Skeletal muscle satellite cell (primary cell): ENCODE data around the gene NRBP1. TPM values are rescaled to one million over a fixed set of nuclear protein-coding genes. Genes with fewer than 3 reads are reported as not detected.

Source experiments
- H3K27me3 ChIP-seq: 2 replicates; pipeline ENCODE4 v1.7.0; 2013; ENCODE audit warnings: low read length; ENCODE audit not compliant: control insufficient read depth, insufficient read depth
- H3K36me3 ChIP-seq: 2 replicates; pipeline ENCODE4 v1.7.0; 2013; ENCODE audit warnings: mild to moderate bottlenecking, control low read depth, low read length; ENCODE audit not compliant: insufficient read depth
- H3K4me1 ChIP-seq: 2 replicates; pipeline ENCODE4 v1.7.0; 2013; ENCODE audit warnings: low read length; ENCODE audit not compliant: control insufficient read depth, insufficient read depth
- H3K4me2 ChIP-seq: 2 replicates; pipeline ENCODE4 v1.7.0; 2013; ENCODE audit warnings: mild to moderate bottlenecking, low read length
- H3K4me3 ChIP-seq: 2 replicates; pipeline ENCODE4 v1.7.0; 2013; ENCODE audit warnings: low read length
- H3K9ac ChIP-seq: 2 replicates; pipeline ENCODE4 v1.7.0; 2013; ENCODE audit warnings: mild to moderate bottlenecking, low read depth, low read length, moderate library complexity
- H3K9me3 ChIP-seq: replicated peaks from 2 replicates; pipeline ENCODE4 v1.7.0; 2013; ENCODE audit warnings: mild to moderate bottlenecking, control low read depth, low read length
- small RNA-seq: library from RNA; depleted of rRNA; stranded (forward); fragments of <200 nt; gene quantifications from one replicate; pipeline ENCODE3, GENCODE V24; 2012

Gene NRBP1

DNA sequence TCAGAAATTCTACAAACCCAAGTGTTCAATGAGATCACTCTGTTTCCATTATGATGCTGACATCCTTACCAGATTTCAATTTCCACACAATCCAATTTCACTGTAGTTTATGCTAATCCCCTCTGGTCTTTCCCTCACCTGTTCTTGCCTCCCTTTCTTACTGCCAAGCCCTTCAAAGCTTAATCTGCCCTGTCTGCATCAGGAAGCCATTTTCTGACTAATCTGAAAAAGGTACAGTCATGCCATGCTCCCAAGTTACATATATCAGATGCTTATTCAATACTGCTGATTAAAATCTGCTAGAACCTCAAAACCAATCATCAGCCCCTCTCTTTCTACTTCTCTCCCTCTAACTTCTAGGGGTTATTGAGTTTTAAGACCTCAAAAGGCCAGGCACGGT is 22.7 kb downstream of the NRBP1 start:
- no peaks in the 10 kb centered on the region for H3K9me3 ChIP-seq
- no peaks in the 10 kb centered on the region for H3K27me3 ChIP-seq
- peaks cover 44% of the 10 kb centered on the region for H3K36me3 ChIP-seq
- no peak overlapping the region for H3K4me2 ChIP-seq
- no peak overlapping the region for H3K9ac ChIP-seq
- no peak overlapping the region for H3K4me3 ChIP-seq
- no peaks in the 10 kb centered on the region for H3K4me1 ChIP-seq

DNA sequence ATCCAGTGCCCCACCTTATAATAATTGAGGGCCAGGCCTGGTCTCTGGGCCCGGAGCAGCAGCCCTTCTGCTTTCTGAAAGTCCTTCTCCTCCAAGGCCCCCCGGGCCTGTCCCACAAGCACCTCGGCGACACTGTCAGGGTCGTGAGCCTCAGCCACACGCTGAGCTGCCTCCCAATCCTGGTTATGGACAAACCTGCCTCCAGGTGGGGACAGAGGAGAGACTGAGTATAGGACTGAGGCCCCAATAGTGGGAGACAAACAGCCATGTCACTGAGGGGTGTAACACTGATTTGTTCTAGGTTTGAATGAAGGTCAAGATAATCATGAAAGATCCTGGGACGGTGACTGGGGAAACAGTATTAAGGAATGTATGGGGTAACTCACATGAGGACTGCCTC is 25.5 kb downstream of the NRBP1 start:
- H3K36me3 ChIP-seq: peaks cover 42% of the 10 kb centered on the region

DNA sequence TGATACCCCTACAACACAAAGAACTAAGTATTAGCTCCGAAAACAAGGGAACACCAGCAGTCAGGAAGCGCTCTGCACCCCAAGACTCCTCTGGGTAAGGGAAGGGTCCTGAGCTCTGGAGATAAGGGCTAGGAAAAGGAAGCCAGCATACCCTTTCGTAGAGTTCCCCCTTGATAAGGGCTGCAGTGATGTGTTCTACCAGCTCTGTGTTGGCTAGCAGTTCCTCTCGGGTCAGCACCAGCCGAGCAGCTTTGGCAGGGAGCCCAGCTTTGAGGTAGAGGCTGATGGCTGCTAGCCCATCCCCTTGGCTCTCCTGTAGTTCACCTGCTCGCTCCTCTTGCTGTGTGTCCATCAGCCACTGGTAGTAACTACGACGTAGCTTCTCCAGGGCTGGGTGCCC is 32.7 kb downstream of the NRBP1 start:
- Histone ChIP-seq H3K27me3 (no peaks in the 10 kb centered on the region), H3K9me3 (no peaks in the 10 kb centered on the region), H3K4me1 (no peaks in the 10 kb centered on the region), H3K36me3 (peaks cover 19% of the 10 kb centered on the region), H3K4me3 (no peak overlapping the region), H3K9ac (no peak overlapping the region), H3K4me2 (no peak overlapping the region)

More for the DNA sequence above, 25.5 kb downstream of the NRBP1 start:
- Histone ChIP-seq H3K9me3 (no peaks in the 10 kb centered on the region), H3K27me3 (no peaks in the 10 kb centered on the region), H3K4me3 (no peak overlapping the region), H3K4me1 (no peaks in the 10 kb centered on the region), H3K4me2 (no peak overlapping the region), H3K9ac (no peak overlapping the region)

DNA sequence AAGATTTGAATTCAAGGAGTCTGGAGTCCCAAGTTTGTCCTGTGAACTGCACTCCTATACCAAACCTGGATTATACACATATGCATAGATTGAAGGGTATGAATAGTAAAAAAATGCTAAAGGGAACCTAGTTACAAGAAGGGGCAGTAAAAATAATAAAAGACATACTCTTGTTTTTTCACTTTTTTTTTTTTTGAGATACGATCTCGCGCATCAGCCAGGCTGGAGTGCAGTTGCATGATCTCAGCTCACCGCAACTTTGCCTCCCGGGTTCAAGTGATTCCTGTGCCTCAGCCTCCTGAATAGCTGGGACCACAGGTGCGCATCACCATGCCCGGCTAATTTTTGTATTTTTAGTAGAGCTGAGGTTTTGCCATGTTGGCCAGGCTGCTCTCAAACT is 36.0 kb downstream of the NRBP1 start:
- H3K36me3 ChIP-seq: peaks cover 3% of the 10 kb centered on the region
- no peaks in the 10 kb centered on the region for H3K9me3 ChIP-seq
- H3K4me1 ChIP-seq: no peaks in the 10 kb centered on the region
- no peaks in the 10 kb centered on the region for H3K27me3 ChIP-seq
- H3K4me3 ChIP-seq: no peak overlapping the region
- no peak overlapping the region for H3K9ac ChIP-seq
- no peak overlapping the region for H3K4me2 ChIP-seq

DNA sequence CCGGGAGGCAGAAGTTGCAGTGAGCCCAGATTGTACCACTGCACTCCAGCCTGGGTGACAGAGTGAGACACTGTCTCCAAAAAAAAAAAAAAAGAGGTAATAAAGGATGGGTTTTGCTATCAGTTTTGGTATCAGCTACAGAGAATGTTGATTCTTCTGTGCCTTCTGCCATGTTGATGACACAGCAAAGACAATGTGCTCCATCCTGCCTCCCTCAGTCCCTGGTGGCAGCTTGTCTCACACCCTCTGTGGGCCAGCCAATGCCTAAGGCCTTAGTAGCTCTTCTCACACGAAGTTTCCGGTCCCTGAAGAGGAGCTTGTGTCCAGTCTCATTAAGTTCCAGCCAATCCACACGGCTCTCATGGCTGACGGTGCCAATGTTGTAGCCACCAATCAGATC is 43.5 kb downstream of the NRBP1 start:
- Histone ChIP-seq H3K4me2 (no peak overlapping the region), H3K4me3 (no peak overlapping the region), H3K36me3 (peaks cover 26% of the 10 kb centered on the region), H3K9ac (no peak overlapping the region), H3K9me3 (no peaks in the 10 kb centered on the region), H3K27me3 (no peaks in the 10 kb centered on the region), H3K4me1 (no peaks in the 10 kb centered on the region)

DNA sequence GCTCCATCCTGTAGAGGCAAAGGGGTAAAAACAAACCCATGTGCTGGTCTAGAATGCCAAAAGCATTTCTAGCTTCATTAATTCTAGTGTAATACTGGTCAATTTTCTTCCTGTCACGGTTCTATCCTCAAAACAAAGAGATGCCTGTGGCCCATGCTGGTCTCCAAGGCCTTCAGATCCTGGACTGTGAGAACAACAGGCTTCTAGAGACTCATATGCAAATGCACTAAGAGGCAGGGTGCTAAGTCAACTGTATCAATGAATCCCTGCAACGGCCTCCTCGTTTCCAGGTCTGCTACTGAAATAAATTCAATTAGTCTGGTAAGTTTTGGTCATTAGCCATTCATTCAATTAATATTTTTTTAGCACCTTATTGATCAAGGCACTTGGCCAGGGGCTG is 57.1 kb downstream of the NRBP1 start:
- H3K4me1 ChIP-seq: peaks cover 13% of the 10 kb centered on the region
- H3K36me3 ChIP-seq: peaks cover 22% of the 10 kb centered on the region

DNA sequence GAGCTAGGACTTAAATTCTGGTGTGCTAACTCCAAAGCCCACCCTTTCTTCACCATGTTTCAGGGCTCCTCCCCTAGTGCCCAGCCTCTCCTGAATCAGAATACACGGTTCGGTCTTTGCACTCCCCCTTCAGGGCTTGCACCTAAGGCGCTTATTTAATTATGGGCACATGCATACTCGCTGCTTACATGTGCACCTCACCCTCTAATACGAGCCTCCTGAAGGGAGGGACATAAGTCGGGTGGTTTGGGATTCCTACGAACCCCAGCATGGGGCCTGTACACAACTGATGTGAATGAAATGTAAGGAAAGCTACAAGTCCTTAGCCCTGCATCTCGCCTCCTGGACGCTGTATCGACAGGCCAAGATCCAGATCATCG is 60.7 kb downstream of the NRBP1 start:
- H3K4me2 ChIP-seq: peak overlapping the region; percentile 92
- peak overlapping the region; percentile 74 for H3K9ac ChIP-seq

More for the DNA sequence above, 57.1 kb downstream of the NRBP1 start:
- Histone ChIP-seq H3K9ac (no peak overlapping the region), H3K4me2 (no peak overlapping the region), H3K27me3 (no peaks in the 10 kb centered on the region), H3K9me3 (no peaks in the 10 kb centered on the region), H3K4me3 (no peak overlapping the region)

DNA sequence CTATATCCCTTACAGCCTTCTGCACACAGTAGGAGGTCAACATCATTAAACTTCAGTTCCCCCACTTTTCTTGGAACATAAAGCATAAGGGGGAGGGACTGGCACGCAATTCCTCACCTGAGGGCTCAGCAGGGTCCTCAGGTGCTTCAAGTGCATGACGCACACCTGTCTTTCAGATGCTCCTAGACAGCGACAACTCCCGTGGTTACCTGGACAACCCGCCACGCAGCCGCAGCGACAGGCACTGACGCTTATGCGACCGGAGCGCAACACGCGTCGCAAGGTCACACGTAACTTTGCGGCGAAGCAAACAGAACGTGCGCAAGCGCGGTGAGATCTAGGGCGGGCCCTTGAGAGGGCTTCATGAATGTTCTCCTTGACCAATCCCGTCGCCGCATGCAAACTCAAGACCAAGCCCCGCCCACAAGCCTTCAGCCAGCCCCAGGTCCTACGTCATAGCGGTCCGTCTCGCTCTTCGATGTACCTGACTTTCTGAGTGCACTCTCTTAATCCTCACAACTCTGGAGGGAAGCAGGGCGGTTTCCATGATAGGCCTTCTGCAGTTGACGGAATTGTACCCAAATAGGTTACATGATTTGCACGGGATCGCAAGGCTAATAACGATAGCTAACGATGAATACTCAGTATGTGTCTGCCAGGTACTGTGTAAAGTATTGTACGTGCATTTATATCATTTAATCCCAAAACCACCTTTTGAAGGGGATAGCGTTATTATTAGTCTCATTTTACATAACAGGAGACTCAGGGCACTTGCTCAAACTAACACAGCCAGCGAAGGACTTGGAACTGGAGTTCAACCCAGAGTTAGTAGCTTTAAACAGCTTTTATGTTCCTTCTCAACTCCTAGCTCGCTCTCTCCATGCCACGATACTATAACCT is 61.3 kb downstream of the NRBP1 start, which contains the start of gene IFT172:
IFT172 (minus strand) TSS at position 246 of the 900 bp plus-strand sequence; CDS start at position 156, 90 bp downstream.
- peak within 1 kb of the TSS; percentile 74 for H3K9ac ChIP-seq
- H3K4me2 ChIP-seq: peak within 1 kb of the TSS; percentile 92
- H3K4me3 ChIP-seq: peak within 1 kb of the TSS; percentile 77
- H3K27me3 ChIP-seq: no peaks in the 10 kb centered on the region
- H3K9me3 ChIP-seq: no peaks in the 10 kb centered on the region
- H3K4me1 ChIP-seq: peaks cover 21% of the 10 kb centered on the region
- peaks cover 10% of the 10 kb centered on the region for H3K36me3 ChIP-seq

More for the DNA sequence above, 60.7 kb downstream of the NRBP1 start:
- Histone ChIP-seq H3K4me1 (peaks cover 17% of the 10 kb centered on the region), H3K9me3 (no peaks in the 10 kb centered on the region), H3K36me3 (peaks cover 11% of the 10 kb centered on the region), H3K4me3 (peak overlapping the region; percentile 77), H3K27me3 (no peaks in the 10 kb centered on the region)

Small RNAs within 50 kb of the gene (small RNA-seq; reads per million reads assigned to genes)
- gene RNU6-986P: not detected
